GM12875 (cell line): Measurements from ENCODE around the gene CHD8.

Experiments
- H3K4me3 ChIP-seq: one replicate; pipeline ENCODE4 v1.5.1; 2011; ENCODE audit warnings: low read depth, low read length, control low read depth
- TF ChIP-seq, protein P1 (sequence below): IDR thresholded peaks from 2 replicates; pipeline ENCODE4 v1.5.1; 2011; ENCODE audit warnings: low read depth, mild to moderate bottlenecking, control low read depth, inconsistent platforms, low read length, moderate library complexity, borderline replicate concordance; ENCODE audit not compliant: insufficient read depth

The CHD8 gene, protein sequence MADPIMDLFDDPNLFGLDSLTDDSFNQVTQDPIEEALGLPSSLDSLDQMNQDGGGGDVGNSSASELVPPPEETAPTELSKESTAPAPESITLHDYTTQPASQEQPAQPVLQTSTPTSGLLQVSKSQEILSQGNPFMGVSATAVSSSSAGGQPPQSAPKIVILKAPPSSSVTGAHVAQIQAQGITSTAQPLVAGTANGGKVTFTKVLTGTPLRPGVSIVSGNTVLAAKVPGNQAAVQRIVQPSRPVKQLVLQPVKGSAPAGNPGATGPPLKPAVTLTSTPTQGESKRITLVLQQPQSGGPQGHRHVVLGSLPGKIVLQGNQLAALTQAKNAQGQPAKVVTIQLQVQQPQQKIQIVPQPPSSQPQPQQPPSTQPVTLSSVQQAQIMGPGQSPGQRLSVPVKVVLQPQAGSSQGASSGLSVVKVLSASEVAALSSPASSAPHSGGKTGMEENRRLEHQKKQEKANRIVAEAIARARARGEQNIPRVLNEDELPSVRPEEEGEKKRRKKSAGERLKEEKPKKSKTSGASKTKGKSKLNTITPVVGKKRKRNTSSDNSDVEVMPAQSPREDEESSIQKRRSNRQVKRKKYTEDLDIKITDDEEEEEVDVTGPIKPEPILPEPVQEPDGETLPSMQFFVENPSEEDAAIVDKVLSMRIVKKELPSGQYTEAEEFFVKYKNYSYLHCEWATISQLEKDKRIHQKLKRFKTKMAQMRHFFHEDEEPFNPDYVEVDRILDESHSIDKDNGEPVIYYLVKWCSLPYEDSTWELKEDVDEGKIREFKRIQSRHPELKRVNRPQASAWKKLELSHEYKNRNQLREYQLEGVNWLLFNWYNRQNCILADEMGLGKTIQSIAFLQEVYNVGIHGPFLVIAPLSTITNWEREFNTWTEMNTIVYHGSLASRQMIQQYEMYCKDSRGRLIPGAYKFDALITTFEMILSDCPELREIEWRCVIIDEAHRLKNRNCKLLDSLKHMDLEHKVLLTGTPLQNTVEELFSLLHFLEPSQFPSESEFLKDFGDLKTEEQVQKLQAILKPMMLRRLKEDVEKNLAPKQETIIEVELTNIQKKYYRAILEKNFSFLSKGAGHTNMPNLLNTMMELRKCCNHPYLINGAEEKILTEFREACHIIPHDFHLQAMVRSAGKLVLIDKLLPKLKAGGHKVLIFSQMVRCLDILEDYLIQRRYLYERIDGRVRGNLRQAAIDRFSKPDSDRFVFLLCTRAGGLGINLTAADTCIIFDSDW (N-terminal part only)

DNA sequence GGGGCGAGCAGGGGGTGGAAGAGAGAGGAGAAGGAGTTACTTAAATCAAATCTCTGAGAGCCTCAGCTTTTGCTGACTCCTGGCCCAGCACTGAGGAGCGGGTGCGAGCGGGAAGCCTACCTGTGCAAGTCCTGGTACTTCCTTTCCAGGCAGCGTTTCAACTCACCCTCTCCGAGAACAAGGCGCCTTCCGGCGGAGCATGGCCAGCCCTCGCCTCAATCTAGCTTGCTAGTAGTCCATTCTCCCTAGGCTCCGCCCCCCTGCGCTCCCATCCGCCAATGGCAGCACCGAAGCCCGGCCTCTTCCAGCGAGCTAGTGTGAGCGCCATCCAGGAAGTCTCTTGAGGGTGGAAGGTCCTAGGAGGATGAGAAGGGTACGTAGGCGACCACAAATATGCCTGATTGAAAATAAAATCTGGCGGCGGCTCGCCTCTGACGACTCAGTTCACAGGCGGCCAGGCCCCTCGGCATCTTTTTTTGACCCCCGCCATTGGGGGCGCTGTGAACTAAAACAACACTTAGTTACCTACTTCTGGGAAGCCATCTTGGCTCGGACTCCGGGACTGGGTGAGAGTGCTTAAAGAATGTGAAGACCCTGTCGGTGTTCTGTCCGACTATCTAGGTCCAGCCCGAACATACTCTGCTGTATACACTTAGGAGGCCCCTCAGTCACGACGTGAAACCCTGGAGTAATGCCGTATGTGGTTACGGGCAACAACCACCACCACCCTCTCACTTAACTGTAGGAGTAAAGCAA is at the start of gene CHD8:
CHD8 (minus strand) TSS at position 212 of the 756 bp plus-strand sequence. CDS start 24,480 bp downstream, outside the sequence.
- H3K4me3 ChIP-seq = peak within 1 kb of the TSS; percentile 73
- TF ChIP-seq, protein P1, sequence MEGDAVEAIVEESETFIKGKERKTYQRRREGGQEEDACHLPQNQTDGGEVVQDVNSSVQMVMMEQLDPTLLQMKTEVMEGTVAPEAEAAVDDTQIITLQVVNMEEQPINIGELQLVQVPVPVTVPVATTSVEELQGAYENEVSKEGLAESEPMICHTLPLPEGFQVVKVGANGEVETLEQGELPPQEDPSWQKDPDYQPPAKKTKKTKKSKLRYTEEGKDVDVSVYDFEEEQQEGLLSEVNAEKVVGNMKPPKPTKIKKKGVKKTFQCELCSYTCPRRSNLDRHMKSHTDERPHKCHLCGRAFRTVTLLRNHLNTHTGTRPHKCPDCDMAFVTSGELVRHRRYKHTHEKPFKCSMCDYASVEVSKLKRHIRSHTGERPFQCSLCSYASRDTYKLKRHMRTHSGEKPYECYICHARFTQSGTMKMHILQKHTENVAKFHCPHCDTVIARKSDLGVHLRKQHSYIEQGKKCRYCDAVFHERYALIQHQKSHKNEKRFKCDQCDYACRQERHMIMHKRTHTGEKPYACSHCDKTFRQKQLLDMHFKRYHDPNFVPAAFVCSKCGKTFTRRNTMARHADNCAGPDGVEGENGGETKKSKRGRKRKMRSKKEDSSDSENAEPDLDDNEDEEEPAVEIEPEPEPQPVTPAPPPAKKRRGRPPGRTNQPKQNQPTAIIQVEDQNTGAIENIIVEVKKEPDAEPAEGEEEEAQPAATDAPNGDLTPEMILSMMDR = peak; percentile 66

DNA sequence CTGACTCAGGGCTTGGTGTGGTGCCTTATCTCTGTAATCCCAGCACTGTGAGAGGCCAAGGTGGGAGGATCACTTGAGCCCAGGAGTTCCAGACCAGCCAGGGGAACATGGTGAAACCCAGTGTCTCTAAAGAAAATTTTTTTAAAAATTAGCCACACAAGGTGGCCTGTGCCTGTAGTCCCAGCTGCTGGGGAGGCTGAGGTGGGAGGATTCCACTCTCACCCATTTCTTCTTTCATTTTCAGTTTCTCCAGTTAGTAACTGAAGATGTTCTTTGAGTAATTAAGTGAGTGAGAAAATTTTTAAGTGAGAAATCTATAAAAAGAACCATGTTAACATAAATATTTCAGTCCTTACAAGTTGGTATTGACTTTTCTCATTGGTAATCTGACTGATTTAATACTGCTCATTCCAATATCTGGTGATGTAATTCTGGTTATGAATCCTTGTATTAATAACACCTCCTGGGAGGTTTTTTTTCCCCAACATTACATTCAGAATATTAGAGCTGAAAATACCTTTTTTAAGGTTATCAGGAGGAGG is 49.2 kb upstream of the CHD8 start:
- TF ChIP-seq, protein P1 = no peak
- no peak overlapping the region for H3K4me3 ChIP-seq

DNA sequence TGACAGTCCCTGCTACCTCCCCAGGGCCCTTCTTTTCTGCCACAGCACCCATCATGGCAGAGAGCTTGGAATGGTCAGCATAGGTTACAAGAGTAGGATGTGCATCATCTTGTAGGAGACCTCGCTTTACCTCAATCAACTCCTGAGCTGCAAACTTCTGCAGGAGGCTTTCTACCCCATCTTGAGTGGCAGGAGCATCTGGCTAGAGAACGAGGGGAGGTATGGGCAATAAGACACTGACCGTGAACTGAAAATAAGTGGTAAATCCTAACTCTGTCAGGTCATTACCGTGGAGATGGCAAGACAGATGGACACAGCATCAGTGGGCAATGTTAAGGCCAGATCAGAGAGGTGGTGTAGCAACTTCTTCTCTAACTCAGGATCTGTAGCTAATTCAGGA is 47.5 kb upstream of the CHD8 start:
- no peak overlapping the region for H3K4me3 ChIP-seq
- TF ChIP-seq, protein P1 = no peak

DNA sequence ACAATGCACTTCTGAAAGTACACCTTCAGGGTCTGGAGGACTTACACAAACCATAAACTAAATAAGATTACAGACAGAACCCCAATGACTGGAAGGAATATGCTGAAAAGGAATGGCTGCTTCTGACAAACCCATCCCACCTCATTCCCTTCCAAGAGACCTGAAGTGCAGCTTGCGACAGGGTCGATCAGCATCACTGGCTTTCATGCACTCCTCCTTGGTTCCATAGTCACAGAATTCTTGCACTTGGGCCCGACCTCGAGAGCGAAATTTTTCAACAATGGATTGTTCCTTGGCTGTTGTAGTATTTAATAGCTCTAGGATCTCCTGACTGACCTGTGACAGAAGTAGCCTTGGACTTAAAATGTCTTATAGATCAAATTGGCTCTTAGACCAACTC is 45.6 kb upstream of the CHD8 start:
- H3K4me3 ChIP-seq = no peak overlapping the region
- TF ChIP-seq, protein P1 = no peak

DNA sequence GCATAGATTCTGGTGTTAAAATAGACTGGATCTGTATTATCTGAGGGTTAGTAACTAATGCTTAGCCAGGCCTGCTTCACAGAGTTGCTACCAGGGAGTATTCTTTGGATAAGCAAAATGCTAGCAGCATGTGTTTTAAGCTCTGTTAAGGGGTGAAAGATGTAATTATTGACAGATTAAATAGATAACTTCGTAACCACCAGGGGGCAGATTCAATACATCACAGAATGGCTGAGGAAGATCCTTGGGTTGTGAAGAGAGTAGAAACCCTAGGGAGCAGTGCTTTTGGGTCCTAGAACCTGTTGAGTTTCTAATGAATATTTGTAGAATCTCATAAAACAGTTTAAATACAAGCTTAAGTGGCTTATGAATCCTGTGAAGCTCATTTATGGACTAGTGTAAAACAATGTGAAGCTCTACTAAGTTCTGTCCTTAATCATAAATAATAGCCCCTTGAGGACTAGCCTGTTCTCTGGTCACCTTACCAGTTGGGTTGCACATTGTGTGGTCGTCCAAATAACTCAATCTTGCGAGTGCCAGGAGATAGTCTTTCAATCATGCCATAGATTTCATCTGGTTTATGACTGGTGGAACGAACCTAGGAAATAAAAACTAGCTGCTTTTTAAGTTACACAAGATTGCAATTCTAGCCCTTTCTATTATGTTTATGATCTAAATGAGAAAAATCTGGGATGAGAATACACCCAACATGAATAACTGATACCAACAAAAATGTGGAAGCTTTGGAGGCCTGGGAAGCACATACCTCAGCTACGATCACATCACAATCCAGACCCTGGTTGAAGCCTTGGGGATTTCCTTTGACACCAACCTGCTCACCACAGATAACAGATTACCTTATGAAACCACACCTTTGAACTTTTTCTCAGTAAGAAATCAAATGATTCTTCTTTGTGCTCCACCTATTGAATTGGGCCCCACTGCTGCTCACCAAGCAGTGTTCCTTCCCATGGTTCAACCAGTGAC is 42.9 kb upstream of the CHD8 start:
- H3K4me3 ChIP-seq = no peak overlapping the region
- TF ChIP-seq, protein P1 = peak; percentile 35; the same call in 1 of the 2 replicates
